Memory B cell (primary cell): ENCODE results near the gene TOMM20.
A peak's percentile ranks its signal among the peaks of the same experiment; 100 is the strongest.
"Not testable (repeated sequence)": the region's sequence is repeated elsewhere in the genome, so short reads cannot be mapped to it uniquely, and the experiment has no call there.

ENCODE experiments used
- ATAC-seq: fragments of 150-1000 bp; cut with Tn5 transposase; 2 replicates; pipeline ENCODE4 v1.10.0; 2021; ENCODE audit warnings: low read depth, mild to moderate bottlenecking, moderate library complexity
- DNase-seq, 2 donors: peaks; one replicate each; pipeline ENCODE4 v3.0.0; 2022; ENCODE audit warnings: low spot score in 2 of 2
- H3K27ac Mint-ChIP-seq: one replicate; pipeline ENCODE4 v1.8.0; 2022; ENCODE audit warnings: mild to moderate bottlenecking, moderate library complexity, mixed read lengths
- H3K27me3 Mint-ChIP-seq: one replicate; pipeline ENCODE4 v1.8.0; 2022; ENCODE audit warnings: mixed read lengths
- H3K36me3 Mint-ChIP-seq: one replicate; pipeline ENCODE4 v1.8.0; 2022; ENCODE audit warnings: mild to moderate bottlenecking, mixed read lengths
- H3K4me1 Mint-ChIP-seq: one replicate; pipeline ENCODE4 v1.8.0; 2022; ENCODE audit warnings: mixed read lengths
- H3K4me3 Mint-ChIP-seq: one replicate; pipeline ENCODE4 v1.8.0; 2022; ENCODE audit warnings: mild to moderate bottlenecking, moderate library complexity, mixed read lengths
- H3K9me3 Mint-ChIP-seq: one replicate; pipeline ENCODE4 v1.8.0; 2022; ENCODE audit warnings: mixed read lengths

The TOMM20 gene

GRCh38 chr1:235088907-235089306 lies 39.7 kb downstream of the TOMM20 start:
- ATAC-seq (no peak), DNase-seq (no peak)
- Mint-ChIP-seq H3K4me3 (no peak overlapping the region), H3K4me1 (peaks cover 4% of the 10 kb centered on the region), H3K9me3 (no peaks in the 10 kb centered on the region), H3K27me3 (no peaks in the 10 kb centered on the region), H3K27ac (no peak overlapping the region), H3K36me3 (no peaks in the 10 kb centered on the region)

DNA sequence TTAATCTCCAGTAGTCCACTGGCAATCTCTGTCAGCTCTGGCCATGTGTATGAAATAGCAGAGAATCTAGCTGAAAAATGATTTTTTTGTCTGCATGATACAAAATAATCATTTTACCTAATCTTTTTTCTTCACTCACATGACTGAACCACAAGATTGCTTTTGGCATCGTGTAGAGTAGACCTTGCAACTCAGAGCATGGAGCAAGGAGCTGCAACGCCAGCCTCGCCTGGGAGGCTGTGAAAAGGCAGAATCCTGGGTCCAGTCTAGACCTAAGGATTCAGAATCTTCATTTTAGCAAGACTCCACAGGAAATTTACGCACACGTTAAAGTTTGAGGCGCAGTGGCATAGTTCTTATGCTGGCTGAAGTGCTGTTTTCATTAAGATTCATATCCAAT lies 40.2 kb downstream of the TOMM20 start:
- ATAC-seq: no peak

DNA sequence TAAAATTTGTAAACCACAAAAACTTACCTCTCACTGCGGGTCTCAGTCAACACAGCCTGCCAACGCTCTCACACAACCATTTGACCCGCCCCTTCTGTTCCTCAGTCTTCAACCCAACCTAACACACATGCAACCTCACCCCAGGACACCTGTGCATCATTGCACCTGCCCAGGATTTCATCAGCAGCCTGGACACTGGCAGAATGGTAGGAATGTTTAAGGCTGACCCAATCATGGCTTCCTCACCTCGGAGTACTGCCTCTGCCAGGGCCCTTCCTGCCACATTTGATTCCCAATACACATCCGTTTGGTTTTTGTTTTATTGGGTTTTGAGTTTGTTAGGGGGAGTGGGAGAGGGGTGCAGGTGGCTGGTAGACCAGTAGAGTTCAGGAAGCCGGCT lies 40.7 kb downstream of the TOMM20 start:
- DNase-seq (no peak), ATAC-seq (no peak)
- H3K27ac Mint-ChIP-seq: no peak overlapping the region
- H3K36me3 Mint-ChIP-seq: no peaks in the 10 kb centered on the region
- H3K27me3 Mint-ChIP-seq: no peaks in the 10 kb centered on the region
- peaks cover 10% of the 10 kb centered on the region for H3K4me1 Mint-ChIP-seq
- H3K9me3 Mint-ChIP-seq: no peaks in the 10 kb centered on the region
- H3K4me3 Mint-ChIP-seq: no peak overlapping the region

More for the DNA sequence above, 40.2 kb downstream of the TOMM20 start:
- Mint-ChIP-seq H3K9me3 (no peaks in the 10 kb centered on the region), H3K4me1 (peaks cover 5% of the 10 kb centered on the region), H3K4me3 (no peak overlapping the region), H3K27ac (no peak overlapping the region), H3K36me3 (no peaks in the 10 kb centered on the region), H3K27me3 (no peaks in the 10 kb centered on the region)
- no peak for DNase-seq

DNA sequence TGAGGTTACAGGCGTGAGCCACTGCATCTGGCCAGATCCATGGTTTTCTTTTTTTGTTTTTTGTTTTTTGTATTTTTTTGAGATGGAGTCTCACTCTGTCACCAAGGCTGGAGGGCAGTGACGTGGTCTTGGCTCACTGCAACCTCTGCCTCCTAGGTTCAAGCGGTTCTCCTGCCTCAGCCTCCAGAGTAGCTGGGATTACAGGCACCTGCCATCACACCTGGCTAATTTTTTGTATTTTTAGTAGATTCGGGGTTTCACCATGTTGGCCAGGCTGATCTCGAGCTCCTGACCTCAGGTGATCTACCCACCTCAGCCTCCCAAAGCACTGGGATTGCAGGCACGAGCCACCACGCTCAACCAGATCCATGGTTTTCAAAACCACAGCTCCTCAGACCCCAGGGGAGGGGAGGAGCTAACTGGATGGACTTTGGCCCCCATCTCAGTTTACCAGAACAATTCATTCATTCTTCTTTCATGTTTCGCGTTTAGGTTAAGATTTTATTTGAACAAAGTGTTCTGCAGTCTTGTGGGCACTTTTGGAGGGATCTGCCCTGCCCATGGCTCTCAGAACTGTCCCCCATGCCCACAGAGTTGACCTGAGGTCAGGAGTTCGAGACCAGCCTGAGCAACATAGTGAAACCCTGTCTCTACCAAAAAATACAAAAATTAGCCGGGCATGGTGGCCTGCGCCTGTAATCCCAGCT lies 43.1 kb downstream of the TOMM20 start:
- not testable (repeated sequence) for H3K4me3 Mint-ChIP-seq, H3K27me3 Mint-ChIP-seq, DNase-seq, ATAC-seq, H3K36me3 Mint-ChIP-seq, H3K4me1 Mint-ChIP-seq, H3K9me3 Mint-ChIP-seq, H3K27ac Mint-ChIP-seq

DNA sequence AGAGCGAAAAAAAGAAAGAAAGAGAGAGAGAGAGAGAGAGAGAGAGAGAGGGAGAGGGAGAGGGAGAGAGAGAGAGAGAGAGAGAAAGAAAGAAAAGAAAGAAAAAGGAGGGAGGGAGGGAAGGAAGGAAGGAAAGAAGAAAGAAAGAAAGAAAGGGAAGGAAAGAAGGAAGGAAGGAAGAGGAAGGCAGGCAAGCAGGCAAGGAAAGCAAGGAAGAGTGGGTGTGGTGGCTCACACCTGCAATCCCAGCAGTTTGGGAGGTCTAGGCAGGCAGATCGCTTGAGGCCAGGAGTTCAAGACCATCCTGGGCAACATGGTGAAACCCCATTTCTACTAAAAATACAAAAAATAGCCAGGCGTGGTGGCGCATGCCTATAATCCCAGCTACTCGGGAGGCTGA lies 47.8 kb downstream of the TOMM20 start:
- H3K36me3 Mint-ChIP-seq, DNase-seq, ATAC-seq, H3K9me3 Mint-ChIP-seq, H3K4me3 Mint-ChIP-seq, H3K27me3 Mint-ChIP-seq: not testable (repeated sequence)
- Mint-ChIP-seq H3K4me1 (peaks cover 14% of the 10 kb centered on the region), H3K27ac (peak overlapping the region; percentile 25)

GRCh38 chr1:235080297-235080657 lies 48.4 kb downstream of the TOMM20 start:
- not testable (repeated sequence) for H3K27me3 Mint-ChIP-seq, H3K36me3 Mint-ChIP-seq, H3K4me3 Mint-ChIP-seq, H3K9me3 Mint-ChIP-seq, ATAC-seq, DNase-seq
- H3K4me1 Mint-ChIP-seq: peaks cover 19% of the 10 kb centered on the region
- H3K27ac Mint-ChIP-seq: peak overlapping the region; percentile 25

- H3K27ac Mint-ChIP-seq: peak overlapping the region; percentile 25
Observed at GRCh38 chr1:235079443-235080296, 49.0 kb downstream of the TOMM20 start.

DNA sequence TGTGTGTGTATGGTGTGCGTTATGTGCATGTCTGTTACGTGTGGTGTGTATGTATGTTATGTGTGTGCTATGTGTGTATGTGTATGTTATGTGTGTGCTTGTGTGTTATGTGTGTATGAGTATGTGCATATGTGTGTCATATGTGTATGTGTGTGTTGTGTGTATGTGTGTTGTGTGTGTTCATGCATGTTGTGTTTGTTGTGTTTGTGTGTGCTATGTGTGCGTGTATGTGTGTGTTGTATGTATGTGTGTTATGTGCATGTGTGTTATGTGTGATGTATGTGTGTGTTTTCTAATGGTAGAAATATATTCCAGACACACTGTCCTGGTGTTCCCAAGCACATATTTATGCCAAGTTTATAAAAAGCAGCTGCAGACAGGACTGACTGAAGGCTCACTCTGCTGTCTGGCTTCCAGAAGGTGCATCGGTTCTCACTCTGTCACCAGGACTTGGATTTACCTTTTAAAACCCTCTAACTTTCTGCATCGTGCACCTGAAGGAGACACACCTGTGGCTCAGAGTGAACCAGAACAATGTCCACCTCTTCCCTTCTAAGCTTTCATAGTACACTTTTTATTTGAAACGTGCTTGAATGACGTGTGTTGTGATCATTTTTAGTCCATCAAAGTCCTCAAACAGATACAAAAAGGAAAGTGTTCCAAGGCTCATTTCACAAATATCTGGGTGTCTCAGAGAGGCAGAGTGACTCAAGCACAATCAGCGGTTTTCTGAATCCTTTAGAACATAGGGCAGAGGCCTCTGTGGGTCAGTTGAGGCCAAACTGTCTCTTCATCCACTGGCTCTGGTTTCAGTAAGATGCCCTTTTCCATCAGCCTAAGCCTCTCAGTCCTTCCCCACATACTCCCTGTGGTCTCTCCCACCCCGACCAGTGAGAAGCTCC lies 49.9 kb downstream of the TOMM20 start:
- no peaks in the 10 kb centered on the region for H3K27me3 Mint-ChIP-seq
- no peaks in the 10 kb centered on the region for H3K36me3 Mint-ChIP-seq
- no peak for ATAC-seq
- H3K4me3 Mint-ChIP-seq: no peak overlapping the region
- no peak overlapping the region for H3K27ac Mint-ChIP-seq
- H3K9me3 Mint-ChIP-seq: peaks cover 2% of the 10 kb centered on the region
- H3K4me1 Mint-ChIP-seq: peaks cover 27% of the 10 kb centered on the region
- no peak for DNase-seq

More at GRCh38 chr1:235079443-235080296, 49.0 kb downstream of the TOMM20 start:
- peaks cover 2% of the 10 kb centered on the region for H3K9me3 Mint-ChIP-seq
- H3K36me3 Mint-ChIP-seq: no peaks in the 10 kb centered on the region
- DNase-seq: no peak
- H3K4me3 Mint-ChIP-seq: no peak overlapping the region
- H3K4me1 Mint-ChIP-seq: peaks cover 25% of the 10 kb centered on the region
- no peaks in the 10 kb centered on the region for H3K27me3 Mint-ChIP-seq
- no peak for ATAC-seq

GRCh38 chr1:235077571-235078479 lies 50.8 kb downstream of the TOMM20 start:
- Mint-ChIP-seq H3K4me1 (peaks cover 19% of the 10 kb centered on the region), H3K27me3 (no peaks in the 10 kb centered on the region), H3K4me3 (no peak overlapping the region), H3K36me3 (no peaks in the 10 kb centered on the region), H3K9me3 (peaks cover 2% of the 10 kb centered on the region), H3K27ac (no peak overlapping the region)
- DNase-seq (no peak), ATAC-seq (no peak)

DNA sequence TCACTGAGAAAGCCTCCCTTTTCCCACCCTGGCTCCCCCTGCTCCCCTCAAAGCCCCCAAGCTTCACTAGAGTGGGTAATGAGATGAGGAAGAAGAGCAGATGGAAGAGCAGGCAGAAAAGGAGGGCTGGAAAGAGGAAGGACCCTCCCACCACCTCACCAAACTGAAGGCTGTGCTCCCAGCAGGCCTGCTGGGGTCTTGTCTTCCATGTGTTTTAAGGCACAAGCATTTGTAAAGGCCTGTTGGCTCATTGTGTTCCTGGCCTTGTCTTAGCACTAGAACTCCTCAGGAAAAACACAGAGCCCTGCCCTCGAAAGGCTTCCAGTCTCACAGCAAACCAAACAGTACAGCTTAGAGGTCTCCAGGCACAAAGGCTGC lies 51.5 kb downstream of the TOMM20 start:
- Mint-ChIP-seq H3K27me3 (no peaks in the 10 kb centered on the region), H3K27ac (no peak overlapping the region), H3K4me1 (peaks cover 19% of the 10 kb centered on the region), H3K4me3 (no peak overlapping the region), H3K9me3 (peaks cover 2% of the 10 kb centered on the region), H3K36me3 (no peaks in the 10 kb centered on the region)
- no peak for DNase-seq
- ATAC-seq: no peak

GRCh38 chr1:235076504-235077162 lies 52.0 kb downstream of the TOMM20 start:
- peaks cover 19% of the 10 kb centered on the region for H3K4me1 Mint-ChIP-seq
- no peaks in the 10 kb centered on the region for H3K36me3 Mint-ChIP-seq
- no peak for ATAC-seq
- no peak overlapping the region for H3K4me3 Mint-ChIP-seq
- peaks cover 2% of the 10 kb centered on the region for H3K9me3 Mint-ChIP-seq
- peak overlapping the region; percentile 9 for H3K27ac Mint-ChIP-seq
- no peak for DNase-seq
- no peaks in the 10 kb centered on the region for H3K27me3 Mint-ChIP-seq

DNA sequence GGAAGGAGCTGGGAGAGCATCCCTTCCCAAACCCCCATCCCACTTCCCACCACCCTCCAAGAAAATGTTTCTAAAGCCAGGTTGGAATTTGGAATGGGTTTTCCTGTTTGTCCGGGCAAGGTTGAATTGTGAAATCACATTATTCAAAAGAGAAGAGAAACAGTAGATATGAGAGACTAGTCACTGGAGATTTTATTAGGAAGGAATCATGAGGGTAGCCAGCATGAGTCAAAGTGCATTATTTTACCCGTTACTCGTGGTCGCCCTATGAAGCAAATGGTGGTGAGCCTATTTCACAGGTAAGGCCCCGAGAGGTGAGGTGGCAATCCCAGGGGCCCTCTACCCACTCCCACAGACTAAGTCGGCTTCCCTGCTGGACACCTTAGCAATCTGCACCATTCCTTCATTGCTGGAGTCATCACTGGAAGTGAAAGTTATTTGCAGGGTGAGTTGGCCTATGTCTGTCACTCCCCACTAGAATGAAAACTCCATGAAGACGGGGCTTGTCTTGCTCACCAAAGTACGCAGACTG lies 52.8 kb downstream of the TOMM20 start:
- no peaks in the 10 kb centered on the region for H3K36me3 Mint-ChIP-seq
- H3K9me3 Mint-ChIP-seq: peaks cover 2% of the 10 kb centered on the region
- H3K4me3 Mint-ChIP-seq: peak overlapping the region; percentile 8
- H3K4me1 Mint-ChIP-seq: peaks cover 19% of the 10 kb centered on the region
- ATAC-seq (no peak), DNase-seq (no peak)
- H3K27ac Mint-ChIP-seq: peak overlapping the region; percentile 56
- no peaks in the 10 kb centered on the region for H3K27me3 Mint-ChIP-seq
